GM19023 (cell line): ENCODE measurements around the gene FRG2C.
"Not testable (repeated sequence)": the region's sequence is repeated elsewhere in the genome, so short reads cannot be mapped to it uniquely, and the experiment has no call there.

Experiments
- ATAC-seq: cut with Tn5 transposase; IDR thresholded peaks from one replicate; pipeline ENCODE4 v1.9.1; 2021; ENCODE audit warnings: mild to moderate bottlenecking, moderate library complexity; ENCODE audit not compliant: unreplicated experiment

Gene FRG2C

GRCh38 chr3:75664028-75664427, at the start of gene FRG2C:
FRG2C (plus strand) TSS chr3:75664328; CDS start chr3:75664380, 52 bp downstream.
- not testable (repeated sequence) for ATAC-seq

GRCh38 chr3:75618666-75619305, 45.3 kb upstream of the FRG2C start:
- not testable (repeated sequence) for ATAC-seq

GRCh38 chr3:75619481-75620031, 44.6 kb upstream of the FRG2C start:
- not testable (repeated sequence) for ATAC-seq

GRCh38 chr3:75621772-75622171, 42.4 kb upstream of the FRG2C start:
- ATAC-seq = not testable (repeated sequence)

- not testable (repeated sequence) for ATAC-seq
These were observed 40.5 kb upstream of the FRG2C start for GRCh38 chr3:75623656-75624055.

GRCh38 chr3:75630887-75631535, 33.1 kb upstream of the FRG2C start:
- ATAC-seq = not testable (repeated sequence)

GRCh38 chr3:75631541-75631940, 32.6 kb upstream of the FRG2C start:
- ATAC-seq = no peak

GRCh38 chr3:75638947-75639346, 25.2 kb upstream of the FRG2C start:
- ATAC-seq = not testable (repeated sequence)

- ATAC-seq = not testable (repeated sequence)
These were observed 23.0 kb upstream of the FRG2C start for GRCh38 chr3:75641107-75641517.

GRCh38 chr3:75643031-75643800, 20.9 kb upstream of the FRG2C start:
- ATAC-seq = not testable (repeated sequence)

- ATAC-seq = not testable (repeated sequence)
These were observed 18.6 kb upstream of the FRG2C start for GRCh38 chr3:75645548-75645947.

- ATAC-seq = no peak
These were observed 13.9 kb upstream of the FRG2C start for GRCh38 chr3:75650191-75650590.

GRCh38 chr3:75655101-75655904, 8.8 kb upstream of the FRG2C start:
- ATAC-seq = not testable (repeated sequence)

GRCh38 chr3:75655956-75656355, 8.2 kb upstream of the FRG2C start:
- not testable (repeated sequence) for ATAC-seq

- ATAC-seq = not testable (repeated sequence)
These were observed 5.6 kb upstream of the FRG2C start for GRCh38 chr3:75658411-75659107.

GRCh38 chr3:75659108-75659433, 5.1 kb upstream of the FRG2C start:
- ATAC-seq = not testable (repeated sequence)

- not testable (repeated sequence) for ATAC-seq
These were observed 1.5 kb downstream of the FRG2C start for GRCh38 chr3:75665626-75666025.

- ATAC-seq = not testable (repeated sequence)
These were observed 3.9 kb downstream of the FRG2C start for GRCh38 chr3:75667757-75668701.
